GM23338 (cell line): ENCODE measurements around the gene XG. TPM values are rescaled to one million over a fixed set of nuclear protein-coding genes. Genes with fewer than 3 reads are reported as not detected.

Experiments used
- ATAC-seq: fragments of 200-7000 bp; cut with Tn5 transposase; 3 replicates; pipeline ENCODE4 v1.9.1; 2020
- DNase-seq: peaks from one replicate; pipeline ENCODE4 v3.0.0-alpha.2; 2015; ENCODE audit warnings: low spot score
- H2AFZ ChIP-seq: fragments of 200-600 bp; sonication (generic); 2 replicates; pipeline ENCODE4 v1.8.0; 2016; ENCODE audit warnings: antibody characterized with exemption, mild to moderate bottlenecking, moderate library complexity
- H3F3A ChIP-seq: fragments of 200-600 bp; sonication (generic); replicated peaks from 2 replicates; pipeline ENCODE4 v1.8.0; 2017; ENCODE audit warnings: antibody characterized with exemption, mixed run types, low read depth
- H3K27ac ChIP-seq: fragments of 200-600 bp; sonication (generic); 2 replicates; pipeline ENCODE4 v1.6.1; 2016; ENCODE audit warnings: low read depth
- H3K27me3 ChIP-seq: fragments of 200-600 bp; sonication (generic); 2 replicates; pipeline ENCODE4 v1.8.0; 2016; ENCODE audit warnings: mild to moderate bottlenecking, mixed run types, moderate library complexity; ENCODE audit not compliant: insufficient read depth
- H3K36me3 ChIP-seq: fragments of 200-600 bp; sonication (generic); 2 replicates; pipeline ENCODE4 v1.8.0; 2016; ENCODE audit warnings: mild to moderate bottlenecking; ENCODE audit not compliant: insufficient read depth
- H3K4me1 ChIP-seq: fragments of 200-600 bp; sonication (generic); 2 replicates; pipeline ENCODE4 v1.8.0; 2016; ENCODE audit warnings: mild to moderate bottlenecking, moderate library complexity; ENCODE audit not compliant: insufficient read depth
- H3K4me2 ChIP-seq: fragments of 200-600 bp; sonication (generic); 2 replicates; pipeline ENCODE4 v1.7.1; 2017; ENCODE audit warnings: mixed run types
- H3K4me3 ChIP-seq: fragments of 200-600 bp; sonication (generic); 2 replicates; pipeline ENCODE4 v1.6.1; 2016; ENCODE audit warnings: mixed run types
- H3K79me2 ChIP-seq: fragments of 200-600 bp; sonication (generic); replicated peaks from 2 replicates; pipeline ENCODE4 v1.8.0; 2017; ENCODE audit warnings: mild to moderate bottlenecking; ENCODE audit not compliant: insufficient read depth
- H3K9me2 ChIP-seq: fragments of 200-600 bp; sonication (generic); 2 replicates; pipeline ENCODE4 v1.8.0; 2017; ENCODE audit not compliant: insufficient read depth
- H4K20me1 ChIP-seq: fragments of 200-600 bp; sonication (generic); replicated peaks from 2 replicates; pipeline ENCODE4 v1.8.0; 2017; ENCODE audit warnings: mild to moderate bottlenecking; ENCODE audit not compliant: insufficient read depth
- H3K27ac Mint-ChIP-seq: 2 replicates; pipeline ENCODE4 v1.8.0; 2020; ENCODE audit warnings: inconsistent platforms, mild to moderate bottlenecking, moderate library complexity, mixed read lengths
- H3K27me3 Mint-ChIP-seq: 3 replicates; pipeline ENCODE4 v1.8.0; 2022; ENCODE audit warnings: low read depth, mild to moderate bottlenecking, moderate library complexity, mixed read lengths, inconsistent platforms; ENCODE audit not compliant: insufficient read depth, poor library complexity
- H3K36me3 Mint-ChIP-seq: 3 replicates; pipeline ENCODE4 v1.8.0; 2021; ENCODE audit warnings: low read depth, mild to moderate bottlenecking, inconsistent platforms, moderate library complexity, mixed read lengths
- H3K4me1 Mint-ChIP-seq: 3 replicates; pipeline ENCODE4 v1.8.0; 2020; ENCODE audit warnings: mild to moderate bottlenecking, inconsistent platforms, mixed read lengths
- H3K4me3 Mint-ChIP-seq: 3 replicates; pipeline ENCODE4 v1.8.0; 2021; ENCODE audit warnings: moderate library complexity, mild to moderate bottlenecking, inconsistent platforms, mixed read lengths
- H3K9me3 Mint-ChIP-seq: 3 replicates; pipeline ENCODE4 v1.8.0; 2020; ENCODE audit warnings: moderate library complexity, mild to moderate bottlenecking, inconsistent platforms, mixed read lengths
- CREB1 ChIP-seq: fragments of 250-450 bp; sonication (Bioruptor Pico); IDR thresholded peaks from 2 replicates; pipeline ENCODE4 v1.5.0; 2020; ENCODE audit warnings: low read depth, mild to moderate bottlenecking, moderate library complexity
- EZH2 ChIP-seq: fragments of 200-600 bp; sonication (generic); IDR thresholded peaks from one replicate; pipeline ENCODE4 v1.8.0; 2017; ENCODE audit warnings: antibody characterized with exemption, mild to moderate bottlenecking, low read depth; ENCODE audit not compliant: unreplicated experiment
- JUNB ChIP-seq: IDR thresholded peaks from one replicate; pipeline ENCODE4 v1.6.1; 2016; ENCODE audit warnings: antibody characterized with exemption; ENCODE audit not compliant: unreplicated experiment
- NANOG ChIP-seq: IDR thresholded peaks from 2 replicates; pipeline ENCODE4 v1.6.1; 2016; ENCODE audit warnings: antibody characterized with exemption, borderline replicate concordance
- POLR2AphosphoS5 ChIP-seq: IDR thresholded peaks from 2 replicates; pipeline ENCODE4 v1.6.1; 2016; ENCODE audit warnings: antibody characterized with exemption, low read depth
- STAT1 ChIP-seq: IDR thresholded peaks from one replicate; pipeline ENCODE4 v1.6.1; 2016; ENCODE audit warnings: antibody characterized with exemption; ENCODE audit not compliant: unreplicated experiment
- ZNF114 ChIP-seq: fragments of 250-450 bp; sonication (Bioruptor Pico); IDR thresholded peaks from 2 replicates; pipeline ENCODE4 v1.5.0; 2020; ENCODE audit warnings: mild to moderate bottlenecking, moderate library complexity
- ZNF331 ChIP-seq: fragments of 250-450 bp; sonication (Bioruptor Pico); IDR thresholded peaks from 2 replicates; pipeline ENCODE4 v1.5.0; 2020; ENCODE audit warnings: low read depth, mild to moderate bottlenecking, moderate library complexity
- polyA plus RNA-seq: library from polyadenylated mRNA; unstranded; fragments of >200 nt; fragmentation: Nextera tagmentation; extraction: Ambion mirVana; gene quantifications from 2 replicates; pipeline ENCODE4 v1.2.1, GENCODE V29; 2016
- total RNA-seq: library from RNA; depleted of rRNA; stranded (reverse); fragments of >200 nt; shearing (Covaris generic); gene quantifications from 2 replicates; pipeline ENCODE4 v1.2.3, GENCODE V29; 2014
- TF ChIP-seq, protein P1 (sequence below): IDR thresholded peaks from one replicate; pipeline ENCODE4 v1.6.1; 2018; ENCODE audit warnings: antibody characterized with exemption; ENCODE audit not compliant: unreplicated experiment
- TF ChIP-seq, protein P2 (sequence below), 2 experiments: fragments of 200-600 bp in 1 of 2; sonication (generic) in 1 of 2; conservative IDR thresholded peaks; 2 replicates each; pipeline versions ENCODE4 v1.5.1 to v1.6.1; 2016 to 2017; ENCODE audit warnings: antibody characterized with exemption in 2 of 2, low read depth in 2 of 2, mild to moderate bottlenecking in 2 of 2, moderate library complexity in 1 of 2
- TF ChIP-seq, protein P3 (sequence below): IDR thresholded peaks from 2 replicates; pipeline ENCODE4 v1.6.1; 2016; ENCODE audit warnings: antibody characterized with exemption
- TF ChIP-seq, protein P4 (sequence below): fragments of 250-450 bp; sonication (Bioruptor Pico); IDR thresholded peaks from 2 replicates; pipeline ENCODE4 v1.5.0; 2020; ENCODE audit warnings: mild to moderate bottlenecking, moderate library complexity

Gene XG
- total and polyA plus RNA-seq, 2 experiments from 2014 or later: 0.28 to 0.60 TPM

DNA sequence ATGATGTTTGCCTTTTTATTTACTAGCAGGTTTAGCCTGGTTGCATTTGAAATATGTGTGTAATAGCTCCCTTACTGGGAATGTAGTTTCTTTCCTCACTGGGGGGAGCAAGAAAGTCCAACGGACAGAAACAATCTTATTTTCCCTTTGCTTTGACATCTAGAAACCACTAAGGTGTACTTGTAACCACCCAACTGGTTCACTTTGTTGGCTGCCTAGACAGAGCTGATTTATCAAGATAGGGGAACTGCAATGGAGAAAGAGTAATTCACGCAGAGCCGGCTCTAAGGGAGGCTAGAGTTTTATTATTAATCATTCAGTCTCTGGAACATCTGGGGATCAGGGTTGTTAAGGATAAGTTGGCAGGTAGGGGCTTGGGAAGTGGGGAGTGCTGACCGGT lies 30.3 kb downstream of the XG start (continued):
- TF ChIP-seq ZNF114 (CRISPR knock-in tag) (no peak), JUNB (no peak), ZNF331 (no peak), EZH2 (no peak), NANOG (no peak), STAT1 (no peak), CREB1 (CRISPR knock-in tag) (no peak)
- TF ChIP-seq, protein P1, sequence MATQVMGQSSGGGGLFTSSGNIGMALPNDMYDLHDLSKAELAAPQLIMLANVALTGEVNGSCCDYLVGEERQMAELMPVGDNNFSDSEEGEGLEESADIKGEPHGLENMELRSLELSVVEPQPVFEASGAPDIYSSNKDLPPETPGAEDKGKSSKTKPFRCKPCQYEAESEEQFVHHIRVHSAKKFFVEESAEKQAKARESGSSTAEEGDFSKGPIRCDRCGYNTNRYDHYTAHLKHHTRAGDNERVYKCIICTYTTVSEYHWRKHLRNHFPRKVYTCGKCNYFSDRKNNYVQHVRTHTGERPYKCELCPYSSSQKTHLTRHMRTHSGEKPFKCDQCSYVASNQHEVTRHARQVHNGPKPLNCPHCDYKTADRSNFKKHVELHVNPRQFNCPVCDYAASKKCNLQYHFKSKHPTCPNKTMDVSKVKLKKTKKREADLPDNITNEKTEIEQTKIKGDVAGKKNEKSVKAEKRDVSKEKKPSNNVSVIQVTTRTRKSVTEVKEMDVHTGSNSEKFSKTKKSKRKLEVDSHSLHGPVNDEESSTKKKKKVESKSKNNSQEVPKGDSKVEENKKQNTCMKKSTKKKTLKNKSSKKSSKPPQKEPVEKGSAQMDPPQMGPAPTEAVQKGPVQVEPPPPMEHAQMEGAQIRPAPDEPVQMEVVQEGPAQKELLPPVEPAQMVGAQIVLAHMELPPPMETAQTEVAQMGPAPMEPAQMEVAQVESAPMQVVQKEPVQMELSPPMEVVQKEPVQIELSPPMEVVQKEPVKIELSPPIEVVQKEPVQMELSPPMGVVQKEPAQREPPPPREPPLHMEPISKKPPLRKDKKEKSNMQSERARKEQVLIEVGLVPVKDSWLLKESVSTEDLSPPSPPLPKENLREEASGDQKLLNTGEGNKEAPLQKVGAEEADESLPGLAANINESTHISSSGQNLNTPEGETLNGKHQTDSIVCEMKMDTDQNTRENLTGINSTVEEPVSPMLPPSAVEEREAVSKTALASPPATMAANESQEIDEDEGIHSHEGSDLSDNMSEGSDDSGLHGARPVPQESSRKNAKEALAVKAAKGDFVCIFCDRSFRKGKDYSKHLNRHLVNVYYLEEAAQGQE: no peak
- TF ChIP-seq, protein P2, sequence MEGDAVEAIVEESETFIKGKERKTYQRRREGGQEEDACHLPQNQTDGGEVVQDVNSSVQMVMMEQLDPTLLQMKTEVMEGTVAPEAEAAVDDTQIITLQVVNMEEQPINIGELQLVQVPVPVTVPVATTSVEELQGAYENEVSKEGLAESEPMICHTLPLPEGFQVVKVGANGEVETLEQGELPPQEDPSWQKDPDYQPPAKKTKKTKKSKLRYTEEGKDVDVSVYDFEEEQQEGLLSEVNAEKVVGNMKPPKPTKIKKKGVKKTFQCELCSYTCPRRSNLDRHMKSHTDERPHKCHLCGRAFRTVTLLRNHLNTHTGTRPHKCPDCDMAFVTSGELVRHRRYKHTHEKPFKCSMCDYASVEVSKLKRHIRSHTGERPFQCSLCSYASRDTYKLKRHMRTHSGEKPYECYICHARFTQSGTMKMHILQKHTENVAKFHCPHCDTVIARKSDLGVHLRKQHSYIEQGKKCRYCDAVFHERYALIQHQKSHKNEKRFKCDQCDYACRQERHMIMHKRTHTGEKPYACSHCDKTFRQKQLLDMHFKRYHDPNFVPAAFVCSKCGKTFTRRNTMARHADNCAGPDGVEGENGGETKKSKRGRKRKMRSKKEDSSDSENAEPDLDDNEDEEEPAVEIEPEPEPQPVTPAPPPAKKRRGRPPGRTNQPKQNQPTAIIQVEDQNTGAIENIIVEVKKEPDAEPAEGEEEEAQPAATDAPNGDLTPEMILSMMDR (conservative IDR thresholded peaks at IDR 0.05; ENCODE audit: low read depth in 2 of 2): no peak
- TF ChIP-seq, protein P3, sequence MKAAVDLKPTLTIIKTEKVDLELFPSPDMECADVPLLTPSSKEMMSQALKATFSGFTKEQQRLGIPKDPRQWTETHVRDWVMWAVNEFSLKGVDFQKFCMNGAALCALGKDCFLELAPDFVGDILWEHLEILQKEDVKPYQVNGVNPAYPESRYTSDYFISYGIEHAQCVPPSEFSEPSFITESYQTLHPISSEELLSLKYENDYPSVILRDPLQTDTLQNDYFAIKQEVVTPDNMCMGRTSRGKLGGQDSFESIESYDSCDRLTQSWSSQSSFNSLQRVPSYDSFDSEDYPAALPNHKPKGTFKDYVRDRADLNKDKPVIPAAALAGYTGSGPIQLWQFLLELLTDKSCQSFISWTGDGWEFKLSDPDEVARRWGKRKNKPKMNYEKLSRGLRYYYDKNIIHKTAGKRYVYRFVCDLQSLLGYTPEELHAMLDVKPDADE: no peak

DNA sequence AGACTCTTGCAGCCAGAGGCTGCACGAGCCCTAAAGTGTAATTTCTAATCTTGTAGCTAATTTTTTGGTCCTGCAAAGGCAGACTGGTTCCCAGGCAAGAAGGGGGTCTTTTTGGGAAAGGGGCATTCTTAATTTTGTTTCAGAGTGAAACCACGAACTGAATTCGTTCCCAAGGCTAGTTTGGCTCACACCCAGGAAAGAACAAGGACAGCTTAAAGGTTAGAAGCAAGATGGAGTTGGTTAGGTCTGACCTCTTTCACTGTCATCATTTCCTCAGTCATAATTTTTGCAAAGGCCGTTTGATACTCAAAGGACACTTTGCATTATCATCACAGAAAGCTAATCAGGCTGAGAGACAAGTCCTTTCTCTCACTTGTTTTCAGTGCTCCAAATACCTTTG lies 30.9 kb downstream of the XG start:
- Histone ChIP-seq H3K4me3 (no peak overlapping the region), H3K4me2 (no peak overlapping the region), H3K36me3 (no peaks in the 10 kb centered on the region), H3K79me2 (no peaks in the 10 kb centered on the region), H3K27me3 (no peaks in the 10 kb centered on the region), H3F3A (peaks cover 10% of the 10 kb centered on the region; the same call in 1 of the 2 replicates), H2AFZ (no peak overlapping the region), H4K20me1 (no peaks in the 10 kb centered on the region), H3K9me2 (no peaks in the 10 kb centered on the region), H3K27ac (no peak overlapping the region), H3K4me1 (peaks cover 37% of the 10 kb centered on the region)
- Mint-ChIP-seq H3K4me1 (peaks cover 43% of the 10 kb centered on the region), H3K4me3 (no peak overlapping the region; the same call in 2 of the 3 replicates), H3K36me3 (no peaks in the 10 kb centered on the region), H3K9me3 (no peaks in the 10 kb centered on the region; the same call in 1 of the 3 replicates), H3K27me3 (peaks cover 1% of the 10 kb centered on the region), H3K27ac (no peak overlapping the region)
- TF ChIP-seq CREB1 (CRISPR knock-in tag) (no peak), POLR2AphosphoS5 (no peak)
- TF ChIP-seq, protein P4, sequence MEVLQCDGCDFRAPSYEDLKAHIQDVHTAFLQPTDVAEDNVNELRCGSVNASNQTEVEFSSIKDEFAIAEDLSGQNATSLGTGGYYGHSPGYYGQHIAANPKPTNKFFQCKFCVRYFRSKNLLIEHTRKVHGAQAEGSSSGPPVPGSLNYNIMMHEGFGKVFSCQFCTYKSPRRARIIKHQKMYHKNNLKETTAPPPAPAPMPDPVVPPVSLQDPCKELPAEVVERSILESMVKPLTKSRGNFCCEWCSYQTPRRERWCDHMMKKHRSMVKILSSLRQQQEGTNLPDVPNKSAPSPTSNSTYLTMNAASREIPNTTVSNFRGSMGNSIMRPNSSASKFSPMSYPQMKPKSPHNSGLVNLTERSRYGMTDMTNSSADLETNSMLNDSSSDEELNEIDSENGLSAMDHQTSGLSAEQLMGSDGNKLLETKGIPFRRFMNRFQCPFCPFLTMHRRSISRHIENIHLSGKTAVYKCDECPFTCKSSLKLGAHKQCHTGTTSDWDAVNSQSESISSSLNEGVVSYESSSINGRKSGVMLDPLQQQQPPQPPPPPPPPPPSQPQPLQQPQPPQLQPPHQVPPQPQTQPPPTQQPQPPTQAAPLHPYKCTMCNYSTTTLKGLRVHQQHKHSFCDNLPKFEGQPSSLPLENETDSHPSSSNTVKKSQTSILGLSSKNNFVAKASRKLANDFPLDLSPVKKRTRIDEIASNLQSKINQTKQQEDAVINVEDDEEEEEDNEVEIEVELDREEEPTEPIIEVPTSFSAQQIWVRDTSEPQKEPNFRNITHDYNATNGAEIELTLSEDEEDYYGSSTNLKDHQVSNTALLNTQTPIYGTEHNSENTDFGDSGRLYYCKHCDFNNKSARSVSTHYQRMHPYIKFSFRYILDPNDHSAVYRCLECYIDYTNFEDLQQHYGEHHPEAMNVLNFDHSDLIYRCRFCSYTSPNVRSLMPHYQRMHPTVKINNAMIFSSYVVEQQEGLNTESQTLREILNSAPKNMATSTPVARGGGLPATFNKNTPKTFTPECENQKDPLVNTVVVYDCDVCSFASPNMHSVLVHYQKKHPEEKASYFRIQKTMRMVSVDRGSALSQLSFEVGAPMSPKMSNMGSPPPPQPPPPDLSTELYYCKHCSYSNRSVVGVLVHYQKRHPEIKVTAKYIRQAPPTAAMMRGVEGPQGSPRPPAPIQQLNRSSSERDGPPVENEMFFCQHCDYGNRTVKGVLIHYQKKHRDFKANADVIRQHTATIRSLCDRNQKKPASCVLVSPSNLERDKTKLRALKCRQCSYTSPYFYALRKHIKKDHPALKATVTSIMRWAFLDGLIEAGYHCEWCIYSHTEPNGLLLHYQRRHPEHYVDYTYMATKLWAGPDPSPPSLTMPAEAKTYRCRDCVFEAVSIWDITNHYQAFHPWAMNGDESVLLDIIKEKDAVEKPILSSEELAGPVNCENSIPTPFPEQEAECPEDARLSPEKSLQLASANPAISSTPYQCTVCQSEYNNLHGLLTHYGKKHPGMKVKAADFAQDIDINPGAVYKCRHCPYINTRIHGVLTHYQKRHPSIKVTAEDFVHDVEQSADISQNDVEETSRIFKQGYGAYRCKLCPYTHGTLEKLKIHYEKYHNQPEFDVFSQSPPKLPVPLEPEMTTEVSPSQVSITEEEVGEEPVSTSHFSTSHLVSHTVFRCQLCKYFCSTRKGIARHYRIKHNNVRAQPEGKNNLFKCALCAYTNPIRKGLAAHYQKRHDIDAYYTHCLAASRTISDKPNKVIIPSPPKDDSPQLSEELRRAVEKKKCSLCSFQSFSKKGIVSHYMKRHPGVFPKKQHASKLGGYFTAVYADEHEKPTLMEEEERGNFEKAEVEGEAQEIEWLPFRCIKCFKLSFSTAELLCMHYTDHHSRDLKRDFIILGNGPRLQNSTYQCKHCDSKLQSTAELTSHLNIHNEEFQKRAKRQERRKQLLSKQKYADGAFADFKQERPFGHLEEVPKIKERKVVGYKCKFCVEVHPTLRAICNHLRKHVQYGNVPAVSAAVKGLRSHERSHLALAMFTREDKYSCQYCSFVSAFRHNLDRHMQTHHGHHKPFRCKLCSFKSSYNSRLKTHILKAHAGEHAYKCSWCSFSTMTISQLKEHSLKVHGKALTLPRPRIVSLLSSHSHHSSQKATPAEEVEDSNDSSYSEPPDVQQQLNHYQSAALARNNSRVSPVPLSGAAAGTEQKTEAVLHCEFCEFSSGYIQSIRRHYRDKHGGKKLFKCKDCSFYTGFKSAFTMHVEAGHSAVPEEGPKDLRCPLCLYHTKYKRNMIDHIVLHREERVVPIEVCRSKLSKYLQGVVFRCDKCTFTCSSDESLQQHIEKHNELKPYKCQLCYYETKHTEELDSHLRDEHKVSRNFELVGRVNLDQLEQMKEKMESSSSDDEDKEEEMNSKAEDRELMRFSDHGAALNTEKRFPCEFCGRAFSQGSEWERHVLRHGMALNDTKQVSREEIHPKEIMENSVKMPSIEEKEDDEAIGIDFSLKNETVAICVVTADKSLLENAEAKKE: no peak
- ATAC-seq (no peak), DNase-seq (no peak)
